ENCODE measurements around the gene SLC30A7.
"Not testable (repeated sequence)": the region's sequence is repeated elsewhere in the genome, so short reads cannot be mapped to it uniquely, and the experiment has no call there.

Gene SLC30A7

GRCh38 chr1:100892554-100892953 is 3.3 kb upstream of the SLC30A7 start:
- no peak for DNase-seq

- no peak for DNase-seq
Observed at GRCh38 chr1:100893718-100894117, 2.2 kb upstream of the SLC30A7 start.

GRCh38 chr1:100894603-100895539 is 1.0 kb upstream of the SLC30A7 start, which contains the start of gene EXTL2:
TSS of gene EXTL2 (minus strand) at chr1:100894842. CDS start at chr1:100888757, 6,085 bp downstream.
- DNase-seq: peak; percentile 72

GRCh38 chr1:100896481-100896982 is 642 bp downstream of the SLC30A7 start:
- no peak for DNase-seq

GRCh38 chr1:100902365-100902764 is 6.5 kb downstream of the SLC30A7 start:
- DNase-seq: no peak

GRCh38 chr1:100903777-100904176 is 7.9 kb downstream of the SLC30A7 start:
- DNase-seq: no peak

- DNase-seq: no peak
Observed at GRCh38 chr1:100904528-100904927, 8.6 kb downstream of the SLC30A7 start.

- DNase-seq: no peak
Observed at GRCh38 chr1:100905181-100905580, 9.3 kb downstream of the SLC30A7 start.

GRCh38 chr1:100907887-100908286 is 12.0 kb downstream of the SLC30A7 start:
- no peak for DNase-seq

- DNase-seq: no peak
Observed at GRCh38 chr1:100909018-100909417, 13.1 kb downstream of the SLC30A7 start.

GRCh38 chr1:100912019-100912418 is 16.1 kb downstream of the SLC30A7 start:
- DNase-seq: no peak

GRCh38 chr1:100921110-100921706 is 25.3 kb downstream of the SLC30A7 start:
- DNase-seq: peak; percentile 22

- no peak for DNase-seq
Observed at GRCh38 chr1:100924212-100924611, 28.3 kb downstream of the SLC30A7 start.

- no peak for DNase-seq
Observed at GRCh38 chr1:100924991-100925390, 29.1 kb downstream of the SLC30A7 start.

- no peak for DNase-seq
Observed at GRCh38 chr1:100926240-100926639, 30.4 kb downstream of the SLC30A7 start.

GRCh38 chr1:100927276-100927675 is 31.4 kb downstream of the SLC30A7 start:
- no peak for DNase-seq

- no peak for DNase-seq
Observed at GRCh38 chr1:100928128-100928527, 32.2 kb downstream of the SLC30A7 start.

GRCh38 chr1:100930494-100930893 is 34.6 kb downstream of the SLC30A7 start:
- DNase-seq: no peak

GRCh38 chr1:100931716-100932115 is 35.8 kb downstream of the SLC30A7 start:
- no peak for DNase-seq

- not testable (repeated sequence) for DNase-seq
Observed at GRCh38 chr1:100933555-100933954, 37.7 kb downstream of the SLC30A7 start.

GRCh38 chr1:100936194-100936967 is 40.5 kb downstream of the SLC30A7 start:
- DNase-seq: no peak

GRCh38 chr1:100941098-100941527 is 45.2 kb downstream of the SLC30A7 start:
- DNase-seq: no peak

GRCh38 chr1:100941580-100942216 is 45.8 kb downstream of the SLC30A7 start:
- DNase-seq: no peak
